Measurements from ENCODE around the gene ADI1. TPM values are rescaled to one million over a fixed set of nuclear protein-coding genes. Genes with fewer than 3 reads are reported as not detected.
"Not testable (repeated sequence)": the region's sequence is repeated elsewhere in the genome, so short reads cannot be mapped to it uniquely, and the experiment has no call there.

Gene ADI1
- total RNA-seq, 4 donors from 2014 or later: 43.7 to 207 (median 71.0) TPM

DNA sequence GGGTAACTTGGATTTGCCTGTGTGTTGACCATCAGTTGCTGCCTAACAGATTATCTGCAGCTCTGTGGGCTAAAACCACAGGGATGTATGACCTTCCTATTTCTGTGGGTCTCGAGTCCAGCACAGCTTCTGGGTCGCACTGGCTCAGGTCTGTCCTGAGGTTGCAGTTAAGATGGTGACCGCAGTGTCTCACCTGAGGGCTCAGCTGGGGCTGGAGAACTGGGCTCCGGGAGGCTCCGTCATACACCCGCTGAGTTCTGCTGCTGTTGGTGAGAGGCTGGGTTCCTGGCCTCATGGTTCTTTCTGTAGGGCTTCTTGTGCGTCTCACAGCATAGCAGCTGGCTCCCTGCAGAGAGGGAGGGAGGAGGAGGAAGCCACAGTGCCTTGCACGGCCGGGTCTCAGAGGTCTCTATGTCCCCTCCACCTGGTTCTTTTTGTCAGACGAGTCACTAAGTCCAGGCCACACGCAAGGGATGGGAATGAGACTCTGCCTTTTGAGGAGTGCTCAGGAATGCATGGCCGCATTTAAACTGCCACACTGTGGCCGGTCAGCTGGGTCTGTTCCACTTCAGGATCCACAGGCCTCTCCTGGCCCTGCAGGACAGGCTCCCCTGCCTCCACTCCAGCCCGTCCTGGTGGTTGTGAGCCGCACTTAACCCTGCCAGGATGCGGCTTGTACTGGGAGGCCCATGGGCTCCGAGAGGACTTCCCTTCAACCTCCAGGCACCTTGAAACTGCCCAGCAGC, 67.2 kb downstream of the ADI1 start:
- no peak for DNase-seq
- Histone ChIP-seq H3K4me1 (no peaks in the 10 kb centered on the region), H3K27ac (no peak overlapping the region), H3K36me3 (peaks cover 0 to 60% (median 0%) of the 10 kb centered on the region in 3 donors), H3K4me3 (no peak overlapping the region), H3K27me3 (no peaks in the 10 kb centered on the region), H3K9me3 (no peaks in the 10 kb centered on the region)
- TF ChIP-seq POLR2A (IDR thresholded peaks at IDR 0.05): no peak
- TF ChIP-seq, protein P1, sequence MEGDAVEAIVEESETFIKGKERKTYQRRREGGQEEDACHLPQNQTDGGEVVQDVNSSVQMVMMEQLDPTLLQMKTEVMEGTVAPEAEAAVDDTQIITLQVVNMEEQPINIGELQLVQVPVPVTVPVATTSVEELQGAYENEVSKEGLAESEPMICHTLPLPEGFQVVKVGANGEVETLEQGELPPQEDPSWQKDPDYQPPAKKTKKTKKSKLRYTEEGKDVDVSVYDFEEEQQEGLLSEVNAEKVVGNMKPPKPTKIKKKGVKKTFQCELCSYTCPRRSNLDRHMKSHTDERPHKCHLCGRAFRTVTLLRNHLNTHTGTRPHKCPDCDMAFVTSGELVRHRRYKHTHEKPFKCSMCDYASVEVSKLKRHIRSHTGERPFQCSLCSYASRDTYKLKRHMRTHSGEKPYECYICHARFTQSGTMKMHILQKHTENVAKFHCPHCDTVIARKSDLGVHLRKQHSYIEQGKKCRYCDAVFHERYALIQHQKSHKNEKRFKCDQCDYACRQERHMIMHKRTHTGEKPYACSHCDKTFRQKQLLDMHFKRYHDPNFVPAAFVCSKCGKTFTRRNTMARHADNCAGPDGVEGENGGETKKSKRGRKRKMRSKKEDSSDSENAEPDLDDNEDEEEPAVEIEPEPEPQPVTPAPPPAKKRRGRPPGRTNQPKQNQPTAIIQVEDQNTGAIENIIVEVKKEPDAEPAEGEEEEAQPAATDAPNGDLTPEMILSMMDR (IDR thresholded peaks at IDR 0.05): no peak

DNA sequence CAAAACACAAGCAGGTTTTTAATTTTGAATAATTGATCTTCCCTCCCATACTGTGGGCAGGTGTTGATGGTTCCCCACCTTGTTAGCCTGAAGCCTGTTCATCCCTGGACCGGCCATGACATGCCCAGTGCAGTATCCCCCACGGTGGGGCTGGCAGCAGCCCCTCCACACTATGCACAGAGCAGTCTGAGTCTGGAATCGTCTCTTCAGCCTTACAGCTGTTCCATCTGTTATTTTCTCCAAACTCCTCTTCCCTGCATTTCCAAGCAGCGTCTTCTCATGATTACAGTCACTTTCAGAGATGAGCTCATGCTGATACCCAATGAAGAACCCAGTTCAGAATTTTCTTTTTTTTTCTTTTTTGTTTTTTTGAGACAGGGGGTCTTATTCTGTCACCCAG, 68.2 kb downstream of the ADI1 start:
- TF ChIP-seq, protein P1 (IDR thresholded peaks at IDR 0.05): no peak
- no peak for TF ChIP-seq POLR2A (IDR thresholded peaks at IDR 0.05)
- no peak overlapping the region for H3K4me3 ChIP-seq
- H3K4me1 ChIP-seq: no peaks in the 10 kb centered on the region
- no peak overlapping the region for H3K27ac ChIP-seq
- H3K36me3 ChIP-seq: peaks cover 0 to 60% (median 0%) of the 10 kb centered on the region in 3 donors
- no peaks in the 10 kb centered on the region for H3K9me3 ChIP-seq
- no peaks in the 10 kb centered on the region for H3K27me3 ChIP-seq
- no peak for DNase-seq

DNA sequence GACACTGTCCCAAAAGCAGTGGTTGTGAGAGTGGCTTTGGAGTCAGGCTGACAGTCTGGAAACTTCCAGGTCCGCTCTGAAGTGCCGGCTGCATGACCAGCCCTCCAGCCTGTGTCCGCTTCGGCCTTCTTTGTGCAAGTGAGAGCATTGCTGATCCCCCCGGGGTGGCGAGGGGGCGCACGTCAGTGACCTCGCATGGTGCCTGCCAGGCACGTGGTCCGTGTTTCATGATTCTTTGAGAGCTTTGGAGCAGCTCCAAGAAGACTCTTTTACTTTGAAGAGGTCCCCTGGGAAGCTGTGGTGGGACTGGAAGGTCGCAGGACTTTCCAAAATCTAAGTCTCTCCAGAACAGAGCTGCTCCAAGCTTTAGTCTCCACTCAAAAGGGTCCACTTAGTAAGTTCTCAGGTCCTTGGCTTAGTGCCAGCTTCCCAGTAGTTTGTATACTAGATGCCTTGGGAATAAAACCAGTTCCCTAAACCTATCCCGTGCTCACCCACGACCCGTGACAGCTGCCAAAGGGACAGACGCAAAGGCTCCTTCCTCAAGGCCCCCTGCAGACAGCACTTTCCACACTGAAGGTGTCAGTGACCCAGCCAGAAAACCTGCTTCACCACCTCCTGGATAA, 68.8 kb downstream of the ADI1 start:
- H3K9me3 ChIP-seq: no peaks in the 10 kb centered on the region
- TF ChIP-seq, protein P1 (IDR thresholded peaks at IDR 0.05): no peak
- no peak for TF ChIP-seq POLR2A (IDR thresholded peaks at IDR 0.05)
- no peak for DNase-seq
- H3K27ac ChIP-seq: no peak overlapping the region
- H3K4me3 ChIP-seq: no peak overlapping the region
- peaks cover 0 to 62% (median 0%) of the 10 kb centered on the region in 3 donors for H3K36me3 ChIP-seq
- no peaks in the 10 kb centered on the region for H3K27me3 ChIP-seq
- H3K4me1 ChIP-seq: no peaks in the 10 kb centered on the region

DNA sequence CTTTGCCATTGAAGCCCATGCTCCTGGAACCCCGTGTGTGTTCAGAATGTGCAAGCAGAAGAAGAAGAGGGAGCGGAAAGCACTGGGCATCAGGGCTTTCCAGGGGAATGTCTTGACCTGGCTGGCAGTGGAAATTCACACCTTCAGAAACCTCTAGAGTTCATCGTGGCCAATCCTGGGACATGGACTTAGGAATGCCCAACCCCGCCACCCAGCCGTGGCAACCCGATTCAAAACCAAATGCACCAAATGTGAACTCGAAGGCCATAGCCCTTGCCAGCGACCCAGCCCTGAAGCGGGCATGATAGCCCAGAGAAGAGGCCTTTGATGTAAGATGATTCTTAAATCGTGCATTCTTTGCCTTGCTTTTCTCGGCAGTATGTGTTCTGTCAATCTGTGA, 69.4 kb downstream of the ADI1 start:
- Histone ChIP-seq H3K4me3 (no peak overlapping the region), H3K4me1 (no peaks in the 10 kb centered on the region), H3K27me3 (no peaks in the 10 kb centered on the region), H3K9me3 (no peaks in the 10 kb centered on the region), H3K36me3 (peaks cover 0 to 64% (median 0%) of the 10 kb centered on the region in 3 donors), H3K27ac (no peak overlapping the region)
- DNase-seq: no peak
- TF ChIP-seq, protein P1 (IDR thresholded peaks at IDR 0.05): no peak
- TF ChIP-seq POLR2A (IDR thresholded peaks at IDR 0.05): no peak

DNA sequence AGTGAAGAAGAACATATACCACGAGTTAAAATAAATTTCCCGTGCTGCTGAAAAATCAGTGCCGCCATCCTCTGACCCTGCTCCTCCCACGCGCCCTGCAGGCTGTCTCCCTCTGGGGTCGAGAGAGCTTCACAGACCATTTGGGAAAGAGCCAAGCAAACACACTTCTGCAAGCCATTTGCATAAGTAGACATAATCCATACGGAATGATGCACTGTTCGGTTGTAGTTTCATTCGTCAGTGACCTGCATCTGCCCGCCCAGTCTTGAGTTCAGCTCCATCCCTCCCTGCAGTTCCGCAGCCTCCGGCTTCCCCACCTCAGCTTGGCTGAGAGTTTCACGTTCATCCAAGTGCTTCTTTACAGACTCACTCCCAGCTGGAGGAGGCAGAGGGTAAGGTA, 70.2 kb downstream of the ADI1 start:
- Histone ChIP-seq H3K4me3 (no peak overlapping the region), H3K4me1 (no peaks in the 10 kb centered on the region), H3K27ac (no peak overlapping the region), H3K9me3 (no peaks in the 10 kb centered on the region), H3K27me3 (no peaks in the 10 kb centered on the region), H3K36me3 (peaks cover 0 to 65% (median 0%) of the 10 kb centered on the region in 3 donors)
- no peak for DNase-seq
- TF ChIP-seq, protein P1 (IDR thresholded peaks at IDR 0.05): no peak
- no peak for TF ChIP-seq POLR2A (IDR thresholded peaks at IDR 0.05)

DNA sequence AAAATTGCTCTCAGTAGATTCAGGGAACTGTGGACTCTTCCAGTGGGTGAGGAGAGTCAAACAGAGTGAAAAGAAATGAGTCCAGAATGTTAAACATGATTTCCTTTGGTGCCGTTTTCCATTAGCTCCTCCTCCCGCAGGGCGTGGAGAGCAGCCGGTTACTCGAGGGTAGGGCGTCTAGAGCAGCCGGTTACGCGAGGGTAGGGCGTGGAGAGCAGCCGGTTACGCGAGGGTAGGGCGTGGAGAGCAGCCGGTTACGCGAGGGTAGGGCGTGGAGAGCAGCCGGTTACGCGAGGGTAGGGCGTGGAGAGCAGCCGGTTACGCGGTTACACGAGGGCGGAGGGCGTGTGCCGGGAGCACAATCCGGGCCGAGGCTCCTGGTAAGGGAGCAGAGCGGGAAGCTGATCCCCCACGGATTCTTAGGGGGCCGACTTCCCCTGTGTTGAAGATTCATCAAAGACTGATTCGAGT, 70.9 kb downstream of the ADI1 start:
- H3K4me1 ChIP-seq, H3K27ac ChIP-seq, H3K4me3 ChIP-seq, DNase-seq, H3K9me3 ChIP-seq, H3K27me3 ChIP-seq: not testable (repeated sequence)
- peaks cover 0 to 70% (median 0%) of the 10 kb centered on the region in 3 donors for H3K36me3 ChIP-seq
